ENCODE results near the gene ARPC1A.

DNA sequence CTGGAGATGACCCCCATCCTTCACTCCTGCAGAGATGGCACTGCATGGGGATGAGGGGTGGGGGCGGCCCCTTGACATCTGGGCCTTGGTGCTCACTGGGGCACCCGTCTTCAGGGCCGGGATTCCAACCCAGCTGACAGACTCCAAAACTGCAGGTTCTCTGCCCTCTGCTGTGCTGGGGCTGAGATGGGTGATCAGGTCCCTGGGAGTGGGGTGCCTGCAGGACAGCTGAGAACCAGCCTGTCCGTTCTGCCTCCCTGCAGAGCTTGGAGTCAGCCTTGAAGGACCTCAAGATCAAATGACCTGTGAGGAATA is 68.4 kb downstream of the ARPC1A start:
- TF ChIP-seq ZNF384 (IDR thresholded peaks at IDR 0.05) (no peak), FOXM1 (IDR thresholded peaks at IDR 0.05; ENCODE audit: borderline replicate concordance) (no peak)

Data from HEK293T (cell line).